H7 (cell line): ENCODE results near the gene PLEK. TPM values are rescaled to one million over a fixed set of nuclear protein-coding genes. Genes with fewer than 3 reads are reported as not detected.
A peak's percentile ranks its signal among the peaks of the same experiment; 100 is the strongest.
"Not testable (repeated sequence)": the region's sequence is repeated elsewhere in the genome, so short reads cannot be mapped to it uniquely, and the experiment has no call there.

Experiments used
- DNase-seq: peaks from one replicate; pipeline ENCODE4 v3.0.0; 2012
- H3K27me3 ChIP-seq: 2 replicates; pipeline ENCODE4 v1.6.0; 2011; ENCODE audit warnings: mild to moderate bottlenecking, low read length; ENCODE audit not compliant: control insufficient read depth, insufficient read depth
- H3K36me3 ChIP-seq: replicated peaks from 2 replicates; pipeline ENCODE4 v1.5.1; 2011; ENCODE audit warnings: low read length; ENCODE audit not compliant: control insufficient read depth, insufficient read depth
- H3K4me3 ChIP-seq: 2 replicates; pipeline ENCODE4 v1.5.1; 2011; ENCODE audit warnings: low read depth, mild to moderate bottlenecking, control low read depth, low read length, moderate library complexity; ENCODE audit not compliant: insufficient read depth
- total RNA-seq: library from RNA; depleted of rRNA; stranded (reverse); fragments of >200 nt; shearing (Covaris generic); gene quantifications from 2 replicates; pipeline ENCODE4 v1.2.3, GENCODE V29; 2014

Gene PLEK
- total RNA-seq, 1 experiment from 2014 or later, result not detected

DNA sequence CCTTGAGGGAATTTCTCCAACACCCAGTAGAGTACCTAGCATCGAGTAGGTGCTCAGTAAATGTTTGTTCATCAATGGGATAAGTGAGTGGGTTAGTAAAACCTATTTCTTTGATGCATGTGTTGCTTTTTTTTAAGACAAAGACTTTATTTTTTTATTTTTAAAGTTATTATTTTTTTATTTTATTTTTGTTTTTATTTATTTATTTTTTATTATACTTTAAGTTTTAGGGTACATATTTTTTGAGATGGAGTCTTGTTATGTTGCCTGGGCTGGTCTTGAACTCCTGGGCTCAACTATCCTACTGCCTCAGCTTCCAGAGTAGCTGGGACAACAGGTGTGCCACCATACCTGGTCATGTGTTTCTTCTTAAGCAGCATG lies 20.8 kb downstream of the PLEK start:
- no peaks in the 10 kb centered on the region for H3K36me3 ChIP-seq
- no peak overlapping the region for H3K4me3 ChIP-seq
- no peaks in the 10 kb centered on the region; the same call in 1 of the 2 replicates for H3K27me3 ChIP-seq
- DNase-seq, result no peak

DNA sequence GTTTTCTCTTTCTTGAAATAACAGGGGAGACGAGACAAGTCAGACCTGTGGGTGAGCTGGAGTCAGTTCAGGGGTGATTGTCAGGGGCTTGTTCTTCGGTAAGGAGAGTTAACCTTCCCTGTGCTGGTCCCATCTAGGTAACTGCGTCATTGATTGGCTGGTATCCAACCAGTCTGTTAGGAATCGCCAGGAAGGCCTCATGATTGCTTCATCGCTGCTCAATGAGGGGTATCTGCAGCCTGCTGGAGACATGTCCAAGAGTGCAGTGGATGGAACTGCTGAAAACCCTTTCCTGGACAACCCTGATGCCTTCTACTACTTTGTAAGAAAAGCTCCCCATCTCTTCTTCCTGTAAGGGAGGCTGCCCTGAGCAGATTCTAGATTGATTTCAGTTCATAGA lies 21.3 kb downstream of the PLEK start:
- Histone ChIP-seq H3K36me3 (no peaks in the 10 kb centered on the region), H3K4me3 (no peak overlapping the region), H3K27me3 (no peaks in the 10 kb centered on the region; the same call in 1 of the 2 replicates)
- DNase-seq, result no peak

DNA sequence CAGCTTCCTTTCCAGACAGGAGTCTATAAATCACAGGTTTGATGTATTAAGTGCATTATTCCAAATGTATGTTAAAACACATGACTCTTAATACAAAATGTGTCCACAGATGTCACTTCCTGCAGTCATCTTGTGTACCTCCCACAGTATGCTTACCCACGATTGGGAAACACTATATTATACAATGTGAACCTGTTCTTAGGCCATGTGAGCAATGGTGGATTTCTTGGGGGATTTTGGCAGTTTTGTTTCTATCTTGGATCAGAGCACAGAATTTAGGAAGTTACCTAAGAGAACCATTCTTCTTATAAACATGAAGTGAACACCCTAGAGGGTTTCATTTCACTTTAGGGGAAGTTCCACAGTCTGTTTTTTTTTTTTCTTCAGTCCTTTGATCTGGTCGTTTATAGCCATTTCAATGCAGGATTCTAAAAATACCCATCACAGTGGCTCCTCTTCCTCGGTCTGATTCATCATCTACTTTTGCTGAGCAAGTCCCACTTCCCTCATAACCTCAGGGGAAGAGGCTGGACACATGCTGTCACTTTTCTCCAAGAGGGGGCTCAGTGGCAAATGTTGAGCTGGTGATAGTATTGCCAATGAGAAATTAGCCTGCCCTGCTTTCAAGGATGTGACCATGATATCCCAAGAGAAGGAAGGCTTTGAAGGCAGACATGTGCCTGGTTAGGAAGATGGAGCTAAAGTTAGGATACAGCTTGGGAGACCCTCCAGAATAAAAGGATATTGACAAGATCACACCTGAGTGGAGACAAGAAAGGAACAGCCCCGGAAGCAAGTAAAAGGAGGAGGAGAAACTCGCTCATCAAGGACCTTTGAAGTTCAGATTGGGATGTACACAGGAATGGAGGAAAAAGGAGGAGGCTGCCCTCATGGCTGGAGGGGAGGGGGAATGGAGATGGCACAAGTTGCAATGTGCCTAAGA lies 22.6 kb downstream of the PLEK start:
- H3K4me3 ChIP-seq, result no peak overlapping the region
- DNase-seq, result no peak
- no peaks in the 10 kb centered on the region for H3K36me3 ChIP-seq
- H3K27me3 ChIP-seq, result no peaks in the 10 kb centered on the region; the same call in 1 of the 2 replicates

- H3K36me3 ChIP-seq, result no peaks in the 10 kb centered on the region
- no peaks in the 10 kb centered on the region; the same call in 1 of the 2 replicates for H3K27me3 ChIP-seq
- no peak for DNase-seq
- H3K4me3 ChIP-seq, result no peak overlapping the region
Measured at GRCh38 chr2:68388358-68388757, 23.3 kb downstream of the PLEK start.

DNA sequence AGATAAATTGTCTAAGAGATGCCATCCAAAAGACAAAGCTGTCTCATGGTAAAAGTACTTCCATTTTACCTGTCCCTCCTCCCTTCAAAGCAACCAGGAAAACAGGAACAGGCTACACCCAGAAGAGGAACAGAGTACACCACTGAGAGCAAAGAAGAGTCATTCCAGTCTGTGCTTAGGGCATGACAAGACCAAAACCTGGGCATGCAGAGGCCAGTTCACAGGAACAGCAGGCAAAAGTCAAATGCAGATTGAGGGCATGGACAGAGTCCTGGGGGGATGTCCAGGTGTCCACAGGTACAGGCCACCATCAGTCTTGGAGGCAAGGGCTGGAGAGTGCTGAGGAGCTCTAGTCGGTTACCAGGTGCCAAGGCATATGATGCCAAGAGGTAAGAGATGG lies 23.7 kb downstream of the PLEK start:
- DNase-seq, result no peak
- H3K4me3 ChIP-seq, result no peak overlapping the region
- no peaks in the 10 kb centered on the region for H3K36me3 ChIP-seq
- no peaks in the 10 kb centered on the region; the same call in 1 of the 2 replicates for H3K27me3 ChIP-seq

DNA sequence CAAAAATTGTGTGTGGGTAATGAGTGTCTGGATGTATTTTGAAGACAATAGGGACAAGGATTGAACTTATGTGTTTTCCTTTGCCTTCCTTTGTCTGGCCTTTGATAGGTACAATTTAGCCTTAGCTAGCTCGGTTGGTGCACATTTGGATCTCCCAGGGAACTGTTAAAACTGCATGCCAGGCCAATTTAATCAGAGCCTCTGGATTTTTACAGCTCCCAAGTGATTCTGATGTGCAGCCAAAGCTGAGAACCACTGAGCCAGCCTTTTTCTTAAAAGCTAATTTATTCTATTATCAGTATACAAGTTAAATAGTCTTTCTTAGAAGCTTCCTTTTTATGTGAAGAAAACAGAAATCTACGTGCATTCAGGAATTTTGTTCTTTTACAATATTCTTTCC lies 25.0 kb downstream of the PLEK start:
- Histone ChIP-seq H3K4me3 (no peak overlapping the region), H3K36me3 (no peaks in the 10 kb centered on the region), H3K27me3 (no peaks in the 10 kb centered on the region; the same call in 1 of the 2 replicates)
- no peak for DNase-seq

GRCh38 chr2:68390586-68390985 lies 25.5 kb downstream of the PLEK start:
- no peaks in the 10 kb centered on the region; the same call in 1 of the 2 replicates for H3K27me3 ChIP-seq
- H3K4me3 ChIP-seq, result no peak overlapping the region
- DNase-seq, result no peak
- no peaks in the 10 kb centered on the region for H3K36me3 ChIP-seq

DNA sequence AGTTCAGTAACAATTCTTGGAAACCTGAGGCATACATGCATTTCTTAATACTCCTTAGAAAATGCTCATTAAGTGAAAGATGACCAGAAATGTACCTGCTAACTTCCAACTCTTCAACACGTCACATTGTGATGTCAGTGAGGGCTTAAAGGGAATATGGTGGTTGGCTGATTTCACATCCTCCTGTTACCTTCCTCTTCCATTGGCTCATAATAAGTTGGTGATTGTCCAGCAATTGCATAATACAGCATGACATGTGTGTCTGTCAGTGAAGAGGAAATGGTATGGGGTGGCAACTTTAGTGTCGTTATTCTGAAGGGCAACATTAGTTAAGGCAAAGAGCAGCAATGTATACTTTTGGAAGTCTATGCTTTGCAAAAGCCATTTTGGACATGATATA lies 26.0 kb downstream of the PLEK start:
- H3K36me3 ChIP-seq, result no peaks in the 10 kb centered on the region
- no peaks in the 10 kb centered on the region; the same call in 1 of the 2 replicates for H3K27me3 ChIP-seq
- H3K4me3 ChIP-seq, result no peak overlapping the region
- no peak for DNase-seq

GRCh38 chr2:68391869-68392268 lies 26.8 kb downstream of the PLEK start:
- Histone ChIP-seq H3K4me3 (no peak overlapping the region), H3K27me3 (no peaks in the 10 kb centered on the region; the same call in 1 of the 2 replicates), H3K36me3 (no peaks in the 10 kb centered on the region)
- no peak for DNase-seq

DNA sequence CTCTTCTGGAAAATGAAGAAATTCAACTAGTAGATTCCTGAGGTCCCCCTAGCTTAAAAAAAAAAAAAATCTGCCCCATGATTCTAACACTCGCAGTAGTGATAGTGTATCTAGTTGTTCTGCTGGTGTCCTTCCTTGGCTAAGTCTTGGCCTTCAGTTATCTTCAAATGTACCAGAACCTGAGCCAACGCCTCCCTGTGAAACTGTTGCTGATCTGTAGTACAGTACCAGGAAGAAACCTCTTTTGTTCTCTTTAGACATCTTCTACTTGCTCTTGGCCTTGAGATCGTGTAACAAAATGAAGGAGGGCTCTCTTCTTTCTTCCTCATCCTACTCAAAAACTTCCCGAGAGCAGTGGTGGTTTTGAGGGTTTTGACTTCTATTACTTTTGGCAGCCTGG lies 31.0 kb downstream of the PLEK start:
- H3K36me3 ChIP-seq, result no peaks in the 10 kb centered on the region
- H3K27me3 ChIP-seq, result no peaks in the 10 kb centered on the region
- no peak for DNase-seq
- H3K4me3 ChIP-seq, result no peak overlapping the region

- not testable (repeated sequence) for H3K4me3 ChIP-seq, DNase-seq, H3K27me3 ChIP-seq, H3K36me3 ChIP-seq
Measured at GRCh38 chr2:68397704-68398263, 32.7 kb downstream of the PLEK start.

DNA sequence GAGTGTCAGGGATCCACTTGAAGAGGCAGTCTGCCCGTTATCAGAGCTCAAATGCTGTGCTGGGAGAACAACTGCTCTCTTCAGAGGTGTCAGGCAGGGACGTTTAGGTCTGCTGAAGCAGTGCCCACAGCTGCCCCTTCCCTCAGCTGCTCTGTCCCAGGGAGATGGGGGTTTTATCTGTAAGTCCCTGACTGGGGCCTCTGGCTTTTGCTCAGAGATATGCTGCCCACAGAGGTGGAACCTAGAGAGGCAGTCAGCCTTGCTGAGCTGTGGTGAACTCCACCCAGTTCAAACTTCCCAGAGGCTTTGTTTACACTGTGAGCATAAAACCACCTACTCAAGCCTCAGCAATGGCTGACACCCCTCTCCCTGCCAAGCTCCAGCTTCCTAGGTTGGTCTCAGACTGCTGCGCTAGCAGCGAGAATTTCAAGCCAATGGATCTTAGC lies 38.1 kb downstream of the PLEK start:
- Histone ChIP-seq H3K27me3 (peaks cover 3% of the 10 kb centered on the region; the same call in 1 of the 2 replicates), H3K36me3 (no peaks in the 10 kb centered on the region), H3K4me3 (no peak overlapping the region)
- DNase-seq, result no peak

GRCh38 chr2:68404164-68404563 lies 39.1 kb downstream of the PLEK start:
- DNase-seq, result no peak
- H3K36me3 ChIP-seq, result no peaks in the 10 kb centered on the region
- no peak overlapping the region for H3K4me3 ChIP-seq
- peaks cover 3% of the 10 kb centered on the region; the same call in 1 of the 2 replicates for H3K27me3 ChIP-seq

DNA sequence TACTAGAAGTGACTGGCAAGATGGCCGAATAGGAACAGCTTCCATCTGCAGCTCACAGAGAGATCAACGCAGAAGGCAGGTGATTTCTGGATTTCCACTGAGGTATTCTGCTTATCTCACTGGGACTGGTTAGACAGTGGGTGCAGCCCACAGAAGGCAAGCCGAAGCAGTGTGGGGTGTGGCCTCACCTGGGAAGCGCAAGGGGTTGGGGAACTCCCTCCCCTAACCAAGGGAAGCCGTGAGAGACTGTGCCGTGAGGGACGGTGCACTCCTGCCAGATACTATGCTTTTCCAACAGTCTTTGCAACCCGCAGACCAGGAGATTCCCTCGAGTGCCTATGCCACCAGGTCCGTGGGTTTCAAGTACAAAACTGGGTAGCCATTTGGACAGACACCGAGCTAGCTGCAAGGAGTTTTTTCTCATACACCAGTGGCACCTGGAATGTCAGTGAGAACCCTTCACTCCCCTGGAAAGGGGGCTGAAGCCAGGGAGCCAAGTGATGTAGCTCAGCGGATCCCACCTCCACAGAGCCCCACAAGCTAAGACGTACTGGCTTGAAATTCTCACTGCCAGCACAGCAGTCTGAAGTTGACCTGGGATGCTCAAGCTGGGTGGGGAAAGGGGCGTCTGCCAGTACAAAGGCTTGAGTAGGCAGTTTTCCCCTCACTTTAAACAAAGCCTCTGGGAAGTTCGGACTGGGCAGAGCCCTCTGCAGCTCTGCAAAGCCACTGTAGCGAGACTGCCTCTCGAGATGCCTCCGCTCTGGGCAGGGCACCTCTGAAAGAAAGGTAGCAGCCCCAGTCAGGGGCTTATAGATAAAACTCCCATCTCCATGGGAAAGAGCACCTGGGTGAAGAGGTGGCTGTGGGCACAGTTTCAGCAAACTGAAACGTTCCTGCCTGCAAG lies 40.1 kb downstream of the PLEK start:
- H3K4me3 ChIP-seq, result peak overlapping the region; percentile 33; the same call in 1 of the 2 replicates
- DNase-seq, result no peak
- peaks cover 3% of the 10 kb centered on the region; the same call in 1 of the 2 replicates for H3K27me3 ChIP-seq
- no peaks in the 10 kb centered on the region for H3K36me3 ChIP-seq
